ENCODE data around the gene LBX1.

DNA sequence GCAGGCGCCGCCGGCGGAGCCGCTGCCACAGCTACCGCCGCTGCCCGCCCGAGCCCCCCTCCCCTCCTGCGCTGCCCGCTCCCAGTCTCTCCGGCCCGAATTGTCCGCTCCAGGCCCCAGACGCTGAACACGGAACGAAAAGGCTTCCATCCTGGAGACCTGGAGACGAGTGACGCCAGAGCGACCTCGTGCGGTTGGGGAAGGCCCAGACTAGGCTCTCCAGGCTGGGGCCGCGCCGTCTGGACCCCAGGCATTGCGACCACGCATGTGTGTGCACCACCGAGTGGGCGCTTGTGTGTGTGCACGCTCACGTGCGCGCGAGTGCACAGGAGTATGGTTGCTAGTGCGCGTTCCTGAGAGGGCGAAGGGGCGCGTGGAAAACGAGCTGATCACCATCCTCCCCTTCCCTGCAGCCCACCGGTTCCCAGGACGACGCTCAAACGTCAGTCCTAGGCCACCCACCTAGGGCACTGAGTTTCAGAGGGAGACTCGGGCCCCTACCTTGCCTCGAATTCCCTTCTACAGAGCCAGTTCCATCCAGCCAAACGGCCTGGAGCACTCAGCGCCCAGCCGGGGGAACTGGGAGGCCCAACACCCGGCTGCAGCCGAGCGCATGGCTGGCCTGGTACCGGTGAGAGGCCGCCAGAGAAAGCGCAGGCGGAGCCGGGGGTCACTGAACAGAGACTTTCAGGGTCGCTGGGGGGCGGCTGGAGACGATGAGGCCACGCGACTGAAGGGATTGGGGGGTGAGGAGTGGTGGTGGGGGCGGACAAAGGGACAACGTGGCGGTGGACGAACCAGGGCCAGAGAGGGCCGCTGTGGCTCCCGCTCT, 11.6 kb downstream of the LBX1 start:
- TF ChIP-seq, protein P1, sequence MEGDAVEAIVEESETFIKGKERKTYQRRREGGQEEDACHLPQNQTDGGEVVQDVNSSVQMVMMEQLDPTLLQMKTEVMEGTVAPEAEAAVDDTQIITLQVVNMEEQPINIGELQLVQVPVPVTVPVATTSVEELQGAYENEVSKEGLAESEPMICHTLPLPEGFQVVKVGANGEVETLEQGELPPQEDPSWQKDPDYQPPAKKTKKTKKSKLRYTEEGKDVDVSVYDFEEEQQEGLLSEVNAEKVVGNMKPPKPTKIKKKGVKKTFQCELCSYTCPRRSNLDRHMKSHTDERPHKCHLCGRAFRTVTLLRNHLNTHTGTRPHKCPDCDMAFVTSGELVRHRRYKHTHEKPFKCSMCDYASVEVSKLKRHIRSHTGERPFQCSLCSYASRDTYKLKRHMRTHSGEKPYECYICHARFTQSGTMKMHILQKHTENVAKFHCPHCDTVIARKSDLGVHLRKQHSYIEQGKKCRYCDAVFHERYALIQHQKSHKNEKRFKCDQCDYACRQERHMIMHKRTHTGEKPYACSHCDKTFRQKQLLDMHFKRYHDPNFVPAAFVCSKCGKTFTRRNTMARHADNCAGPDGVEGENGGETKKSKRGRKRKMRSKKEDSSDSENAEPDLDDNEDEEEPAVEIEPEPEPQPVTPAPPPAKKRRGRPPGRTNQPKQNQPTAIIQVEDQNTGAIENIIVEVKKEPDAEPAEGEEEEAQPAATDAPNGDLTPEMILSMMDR (IDR thresholded peaks at IDR 0.05): no peak
- TF ChIP-seq POLR2A (IDR thresholded peaks at IDR 0.05): no peak

Measured in prostate gland (tissue), 2 donors.